Endodermal cell (in vitro differentiated cells): ENCODE data around the gene FTCD. TPM values are rescaled to one million over a fixed set of nuclear protein-coding genes. Genes with fewer than 3 reads are reported as not detected.
"Not testable (repeated sequence)": the region's sequence is repeated elsewhere in the genome, so short reads cannot be mapped to it uniquely, and the experiment has no call there.

Experiments used
- DNase-seq: peaks from one replicate; pipeline ENCODE4 v3.0.0-alpha.2; 2017
- H3K27ac ChIP-seq: 2 replicates; pipeline ENCODE4 v1.5.1; 2013; ENCODE audit warnings: mild to moderate bottlenecking, low read depth, low read length, moderate library complexity
- H3K27me3 ChIP-seq: 2 replicates; pipeline ENCODE4 v1.6.1; 2013; ENCODE audit warnings: mild to moderate bottlenecking, low read length, moderate library complexity; ENCODE audit not compliant: insufficient read depth, control insufficient read depth, poor library complexity, severe bottlenecking
- H3K36me3 ChIP-seq: 2 replicates; pipeline ENCODE4 v1.7.0; 2013; ENCODE audit warnings: mild to moderate bottlenecking, low read length, moderate library complexity; ENCODE audit not compliant: control insufficient read depth, insufficient read depth
- H3K4me1 ChIP-seq: one replicate; pipeline ENCODE4 v1.7.0; 2013; ENCODE audit warnings: low read length; ENCODE audit not compliant: control insufficient read depth, insufficient read depth
- H3K4me3 ChIP-seq: 2 replicates; pipeline ENCODE4 v1.5.1; 2013; ENCODE audit warnings: mild to moderate bottlenecking, low read length, moderate library complexity
- H3K9ac ChIP-seq: 2 replicates; pipeline ENCODE4 v1.6.1; 2013; ENCODE audit warnings: mild to moderate bottlenecking, low read length, moderate library complexity; ENCODE audit not compliant: poor library complexity, severe bottlenecking; ENCODE audit errors: extremely low read depth
- H3K9me3 ChIP-seq: 2 replicates; pipeline ENCODE4 v1.6.1; 2013; ENCODE audit warnings: mild to moderate bottlenecking, low read length, moderate library complexity; ENCODE audit not compliant: control insufficient read depth
- H3K27ac Mint-ChIP-seq: 2 replicates; pipeline ENCODE4 v1.8.0; 2020; ENCODE audit warnings: mixed read lengths
- H3K27me3 Mint-ChIP-seq: 2 replicates; pipeline ENCODE4 v1.8.0; 2021; ENCODE audit warnings: mild to moderate bottlenecking, mixed read lengths; ENCODE audit not compliant: insufficient read depth
- H3K36me3 Mint-ChIP-seq: 2 replicates; pipeline ENCODE4 v1.8.0; 2020; ENCODE audit warnings: low read depth, mixed read lengths
- H3K4me1 Mint-ChIP-seq: 2 replicates; pipeline ENCODE4 v1.8.0; 2020; ENCODE audit warnings: mixed read lengths
- H3K4me3 Mint-ChIP-seq: 2 replicates; pipeline ENCODE4 v1.8.0; 2020; ENCODE audit warnings: mild to moderate bottlenecking, moderate library complexity, mixed read lengths
- H3K9me3 Mint-ChIP-seq: 2 replicates; pipeline ENCODE4 v1.8.0; 2020; ENCODE audit warnings: mild to moderate bottlenecking, mixed read lengths
- CTCF ChIP-seq: fragments of 200-600 bp; sonication (generic); conservative IDR thresholded peaks from 2 replicates; pipeline ENCODE4 v1.5.0; 2021; ENCODE audit warnings: antibody characterized with exemption, mild to moderate bottlenecking
- WGBS, 2 experiments: methylation state at CpG; one replicate each; pipeline versions ENCODE4 v1.1.5 to v1.1.7; 2013; ENCODE audit warnings: missing lambda C conversion rate in 2 of 2, mixed read lengths in 1 of 2; ENCODE audit not compliant: insufficient coverage in 1 of 2, insufficient read length in 1 of 2; 5-methylcytosine and 5-hydroxymethylcytosine counted together
- total RNA-seq, 2 donors: library from RNA; stranded (reverse); fragmentation: NEBNext Ultra II Directional in 1 of 2; extraction: Animal tissue kit (Norgen Biotek cat#: 25700) in 1 of 2; gene quantifications; 2 replicates in 1 of 2; 3 replicates in 1 of 2; pipeline ENCODE4 v1.2.1, GENCODE V29; 2021

Gene FTCD
- total RNA-seq, 2 donors from 2014 or later: 3.5 to 4.6 TPM

- Histone ChIP-seq H3K36me3 (no peaks in the 10 kb centered on the region), H3K27ac (no peak overlapping the region), H3K4me1 (no peaks in the 10 kb centered on the region), H3K9me3 (no peaks in the 10 kb centered on the region), H3K9ac (no peak overlapping the region), H3K4me3 (no peak overlapping the region), H3K27me3 (no peaks in the 10 kb centered on the region)
- Mint-ChIP-seq H3K9me3 (peaks cover 9% of the 10 kb centered on the region), H3K27ac (no peak overlapping the region), H3K4me3 (no peak overlapping the region), H3K36me3 (no peaks in the 10 kb centered on the region), H3K4me1 (peaks cover 11% of the 10 kb centered on the region), H3K27me3 (peaks cover 24% of the 10 kb centered on the region)
- DNase-seq: no peak
- no peak for TF ChIP-seq CTCF
- WGBS, 2 experiments: 40 to 48% methylated on average over 3 of the region's 4 CpGs
Observed at GRCh38 chr21:46144464-46145070, 10.8 kb downstream of the FTCD start.

GRCh38 chr21:46142582-46143473, 12.6 kb downstream of the FTCD start:
- H3K4me3 Mint-ChIP-seq: peak overlapping the region; percentile 55
- Histone ChIP-seq H3K36me3 (no peaks in the 10 kb centered on the region), H3K27ac (no peak overlapping the region), H3K4me1 (no peaks in the 10 kb centered on the region), H3K9me3 (no peaks in the 10 kb centered on the region), H3K4me3 (no peak overlapping the region), H3K9ac (no peak overlapping the region), H3K27me3 (no peaks in the 10 kb centered on the region)
- WGBS, 2 experiments: 91 to 93% methylated on average over 14 to 18 of the region's 21 CpGs
- peaks cover 28% of the 10 kb centered on the region for H3K27me3 Mint-ChIP-seq
- peak overlapping the region; percentile 70 for H3K27ac Mint-ChIP-seq
- no peak for TF ChIP-seq CTCF
- H3K36me3 Mint-ChIP-seq: no peaks in the 10 kb centered on the region
- peaks cover 9% of the 10 kb centered on the region for H3K9me3 Mint-ChIP-seq
- peaks cover 11% of the 10 kb centered on the region for H3K4me1 Mint-ChIP-seq
- no peak for DNase-seq

- WGBS, 2 experiments: 94 to 95% methylated on average over 35 to 45 of the region's 45 CpGs
Observed at GRCh38 chr21:46141767-46142581, 13.4 kb downstream of the FTCD start.

GRCh38 chr21:46140352-46141003, 14.9 kb downstream of the FTCD start:
- H3K27ac Mint-ChIP-seq: peak overlapping the region; percentile 52
- H3K4me3 Mint-ChIP-seq: peak overlapping the region; percentile 53
- not testable (repeated sequence) for DNase-seq, H3K36me3 ChIP-seq, H3K4me3 ChIP-seq, H3K9ac ChIP-seq, H3K9me3 Mint-ChIP-seq, H3K9me3 ChIP-seq, H3K27me3 ChIP-seq, H3K27ac ChIP-seq, H3K4me1 ChIP-seq, H3K36me3 Mint-ChIP-seq
- peaks cover 11% of the 10 kb centered on the region for H3K4me1 Mint-ChIP-seq
- 87 to 90% methylated on average over 22 to 29 of the region's 29 CpGs for WGBS, 2 experiments
- H3K27me3 Mint-ChIP-seq: peaks cover 29% of the 10 kb centered on the region

More at GRCh38 chr21:46141767-46142581, 13.4 kb downstream of the FTCD start:
- DNase-seq: no peak
- H3K36me3 Mint-ChIP-seq: no peaks in the 10 kb centered on the region
- H3K27ac Mint-ChIP-seq: peak overlapping the region; percentile 70
- no peak overlapping the region for H3K4me3 ChIP-seq
- H3K27me3 ChIP-seq: no peaks in the 10 kb centered on the region
- H3K27ac ChIP-seq: no peak overlapping the region
- no peak for TF ChIP-seq CTCF
- H3K4me3 Mint-ChIP-seq: peak overlapping the region; percentile 55
- H3K9me3 Mint-ChIP-seq: peaks cover 9% of the 10 kb centered on the region
- H3K9me3 ChIP-seq: no peaks in the 10 kb centered on the region
- H3K9ac ChIP-seq: no peak overlapping the region
- H3K4me1 Mint-ChIP-seq: peaks cover 11% of the 10 kb centered on the region
- H3K36me3 ChIP-seq: no peaks in the 10 kb centered on the region
- H3K27me3 Mint-ChIP-seq: peaks cover 28% of the 10 kb centered on the region
- H3K4me1 ChIP-seq: peaks cover 6% of the 10 kb centered on the region
